Measurements from ENCODE around the gene HSDL2. TPM values are rescaled to one million over a fixed set of nuclear protein-coding genes. Genes with fewer than 3 reads are reported as not detected.
"Not testable (repeated sequence)": the region's sequence is repeated elsewhere in the genome, so short reads cannot be mapped to it uniquely, and the experiment has no call there.

Gene HSDL2
- total RNA-seq, 2 experiments from 2014 or later, result 24.8 to 26.3 TPM

DNA sequence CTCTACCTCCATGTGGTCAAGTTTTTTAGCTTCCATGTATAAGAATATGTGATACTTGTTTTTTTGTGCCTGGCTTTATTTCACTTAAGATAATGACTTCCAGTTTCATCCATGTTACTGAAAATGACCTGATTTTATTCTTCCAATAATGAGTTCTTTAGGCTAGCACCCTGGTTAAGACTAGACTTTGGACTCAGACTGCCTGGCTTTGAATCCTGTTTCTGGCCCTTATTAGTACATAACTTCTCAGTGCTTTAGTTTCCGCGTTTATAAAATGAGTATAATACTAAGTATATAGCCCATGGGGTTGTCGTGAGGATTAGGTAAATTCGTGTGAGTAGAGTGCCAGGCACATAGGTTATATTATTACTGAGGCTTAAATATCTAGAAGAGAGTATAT lies 125.2 kb downstream of the HSDL2 start:
- intact Hi-C loops (cut with micrococcal nuclease), result no loop called here
- H3K36me3 Mint-ChIP-seq, result no peaks in the 10 kb centered on the region
- no peak overlapping the region for H3K4me3 Mint-ChIP-seq
- CTCF ChIA-PET, result interaction anchor here (0.8 kb wide), 1 partner anchor 59 kb away, joined by 4 read pairs; no protein-coding TSS in a partner anchor
- DNase-seq, result no peak
- no peaks in the 10 kb centered on the region for H3K9me3 Mint-ChIP-seq
- H3K4me1 Mint-ChIP-seq (ENCODE audit: low read depth), result no peaks in the 10 kb centered on the region
- H3K27me3 Mint-ChIP-seq, result no peaks in the 10 kb centered on the region
- H3K27ac Mint-ChIP-seq, result no peak overlapping the region
- POLR2A ChIA-PET, result no interaction called here

DNA sequence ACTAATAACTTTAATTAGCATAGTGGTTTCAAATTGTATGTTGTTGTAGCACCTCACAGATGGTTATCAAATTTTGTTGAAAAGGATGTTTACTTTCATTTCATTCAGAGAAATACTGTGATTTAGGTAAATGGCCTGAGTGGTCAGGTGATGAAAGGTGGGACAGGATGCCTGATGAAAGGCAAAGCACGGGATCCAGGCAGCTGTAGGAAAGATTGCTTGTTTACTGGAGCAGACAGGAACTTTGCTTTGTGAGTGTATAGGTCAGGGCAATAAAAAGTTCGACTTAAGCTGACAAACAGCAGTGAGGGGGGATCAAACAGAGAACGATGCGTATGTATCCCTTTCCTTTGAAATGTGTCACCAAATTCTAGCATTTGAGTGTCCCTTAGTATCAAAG lies 125.7 kb downstream of the HSDL2 start:
- Mint-ChIP-seq H3K27me3 (no peaks in the 10 kb centered on the region), H3K36me3 (no peaks in the 10 kb centered on the region), H3K27ac (no peak overlapping the region), H3K4me3 (no peak overlapping the region), H3K9me3 (no peaks in the 10 kb centered on the region), H3K4me1 (ENCODE audit: low read depth) (no peaks in the 10 kb centered on the region)
- intact Hi-C loops (cut with micrococcal nuclease), result no loop called here
- no peak for DNase-seq
- ChIA-PET POLR2A (no interaction called here), CTCF (interaction anchor here (0.8 kb wide), 1 partner anchor 59 kb away, joined by 4 read pairs; no protein-coding TSS in a partner anchor)

DNA sequence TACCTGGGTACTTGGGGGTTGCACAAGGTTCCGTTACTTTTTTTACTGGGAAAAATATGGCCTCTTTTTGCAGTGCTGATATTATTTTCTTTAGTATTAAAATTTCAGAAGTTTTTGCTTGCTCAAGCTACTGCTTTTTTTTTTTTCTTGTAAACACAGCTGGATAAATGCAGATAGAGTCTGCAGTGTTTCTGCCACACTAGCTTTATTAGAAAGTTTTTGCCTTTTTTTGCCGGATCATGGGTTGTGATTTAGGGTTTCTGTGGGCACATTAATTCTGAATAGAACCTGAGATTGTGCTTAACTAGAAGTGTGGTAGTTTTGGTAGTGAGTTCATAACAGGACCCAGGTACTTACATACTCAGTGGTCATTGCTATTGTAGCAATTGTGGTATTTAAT lies 126.7 kb downstream of the HSDL2 start:
- POLR2A ChIA-PET, result no interaction called here
- Mint-ChIP-seq H3K4me1 (ENCODE audit: low read depth) (no peaks in the 10 kb centered on the region), H3K4me3 (no peak overlapping the region), H3K27ac (no peak overlapping the region), H3K36me3 (no peaks in the 10 kb centered on the region), H3K9me3 (no peaks in the 10 kb centered on the region), H3K27me3 (no peaks in the 10 kb centered on the region)
- no peak for DNase-seq
- intact Hi-C loops (cut with micrococcal nuclease), result no loop called here
- CTCF ChIA-PET, result no interaction called here

- Mint-ChIP-seq H3K27me3 (no peaks in the 10 kb centered on the region), H3K4me1 (ENCODE audit: low read depth) (no peaks in the 10 kb centered on the region)
- POLR2A ChIA-PET, result no interaction called here
These were observed 127.2 kb downstream of the HSDL2 start for GRCh38 chr9:112507001-112507680.

GRCh38 chr9:112508377-112508776 lies 128.5 kb downstream of the HSDL2 start:
- no peaks in the 10 kb centered on the region for H3K27me3 Mint-ChIP-seq
- intact Hi-C loops (cut with micrococcal nuclease), result no loop called here
- no peaks in the 10 kb centered on the region for H3K9me3 Mint-ChIP-seq
- no peak overlapping the region for H3K4me3 Mint-ChIP-seq
- POLR2A ChIA-PET, result no interaction called here
- no peak for DNase-seq
- no peaks in the 10 kb centered on the region for H3K4me1 Mint-ChIP-seq (ENCODE audit: low read depth)
- H3K27ac Mint-ChIP-seq, result no peak overlapping the region
- CTCF ChIA-PET, result no interaction called here
- H3K36me3 Mint-ChIP-seq, result no peaks in the 10 kb centered on the region

More at GRCh38 chr9:112507001-112507680, 127.2 kb downstream of the HSDL2 start:
- intact Hi-C loops (cut with micrococcal nuclease), result no loop called here
- no peak for DNase-seq
- Mint-ChIP-seq H3K4me3 (no peak overlapping the region), H3K27ac (no peak overlapping the region), H3K9me3 (no peaks in the 10 kb centered on the region), H3K36me3 (no peaks in the 10 kb centered on the region)
- CTCF ChIA-PET, result no interaction called here

- POLR2A ChIA-PET, result interaction anchor here (0.7 kb wide), 1 partner anchor 25 kb away, joined by 3 read pairs; no protein-coding TSS in a partner anchor
- H3K27me3 Mint-ChIP-seq; DNase-seq; CTCF ChIA-PET; H3K36me3 Mint-ChIP-seq; H3K4me1 Mint-ChIP-seq (ENCODE audit: low read depth); H3K27ac Mint-ChIP-seq; H3K4me3 Mint-ChIP-seq; intact Hi-C loops (cut with micrococcal nuclease); H3K9me3 Mint-ChIP-seq: not testable (repeated sequence)
These were observed 132.5 kb downstream of the HSDL2 start for GRCh38 chr9:112512377-112512776.

DNA sequence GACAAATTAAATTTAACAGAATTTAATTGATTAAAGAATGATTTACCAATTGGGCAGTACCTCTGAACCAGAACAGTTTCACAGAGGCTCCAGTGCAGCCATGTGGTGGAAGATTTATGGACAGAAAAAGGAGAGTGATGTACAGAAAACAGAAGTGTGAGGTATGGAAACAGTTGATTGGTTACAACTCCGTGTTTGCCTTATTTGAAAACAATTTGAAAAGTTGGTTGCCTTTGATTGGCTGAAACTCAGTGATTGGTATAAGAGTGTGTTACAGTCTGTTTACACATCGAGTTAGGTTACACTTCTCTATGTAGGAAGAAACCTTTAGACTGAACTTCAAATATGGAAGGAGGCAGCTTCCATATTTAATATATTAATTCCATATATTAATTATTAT lies 136.9 kb downstream of the HSDL2 start:
- Mint-ChIP-seq H3K27me3 (no peaks in the 10 kb centered on the region), H3K27ac (no peak overlapping the region), H3K4me1 (ENCODE audit: low read depth) (no peaks in the 10 kb centered on the region), H3K9me3 (no peaks in the 10 kb centered on the region), H3K36me3 (no peaks in the 10 kb centered on the region), H3K4me3 (no peak overlapping the region)
- DNase-seq, result no peak
- CTCF ChIA-PET, result no interaction called here
- intact Hi-C loops (cut with micrococcal nuclease), result no loop called here
- POLR2A ChIA-PET, result no interaction called here

GRCh38 chr9:112520069-112520468 lies 140.2 kb downstream of the HSDL2 start:
- intact Hi-C loops (cut with micrococcal nuclease), result no loop called here
- ChIA-PET CTCF (no interaction called here), POLR2A (no interaction called here)
- H3K4me1 Mint-ChIP-seq (ENCODE audit: low read depth), result no peaks in the 10 kb centered on the region
- no peaks in the 10 kb centered on the region for H3K9me3 Mint-ChIP-seq
- no peak overlapping the region for H3K4me3 Mint-ChIP-seq
- H3K27me3 Mint-ChIP-seq, result no peaks in the 10 kb centered on the region
- H3K36me3 Mint-ChIP-seq, result no peaks in the 10 kb centered on the region
- no peak overlapping the region for H3K27ac Mint-ChIP-seq
- DNase-seq, result no peak

DNA sequence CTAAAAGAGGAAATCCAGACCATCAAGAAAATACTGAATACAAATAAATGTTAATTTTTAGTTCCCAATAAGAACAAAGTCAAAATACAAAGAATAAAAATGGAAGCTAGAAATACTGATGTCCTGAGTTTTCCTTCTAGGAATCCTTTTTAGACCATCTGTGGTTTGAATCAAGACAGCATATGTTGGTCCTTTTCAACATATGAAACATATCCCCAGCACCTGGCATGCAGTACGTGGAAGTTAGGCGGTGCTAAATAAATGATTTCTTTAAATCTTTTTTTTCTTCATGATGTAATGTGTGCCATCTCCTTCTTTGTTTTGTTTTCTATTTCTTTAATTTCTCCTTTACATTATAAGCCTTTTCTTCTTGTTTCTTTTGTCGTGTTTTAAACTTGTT lies 140.7 kb downstream of the HSDL2 start:
- Mint-ChIP-seq H3K36me3 (no peaks in the 10 kb centered on the region), H3K9me3 (no peaks in the 10 kb centered on the region), H3K27me3 (no peaks in the 10 kb centered on the region), H3K27ac (no peak overlapping the region), H3K4me1 (ENCODE audit: low read depth) (no peaks in the 10 kb centered on the region), H3K4me3 (no peak overlapping the region)
- POLR2A ChIA-PET, result no interaction called here
- CTCF ChIA-PET, result no interaction called here
- intact Hi-C loops (cut with micrococcal nuclease), result no loop called here
- DNase-seq, result no peak

Other genes with a start within 250 kb of the HSDL2 start
- gene SUSD1, start 204.8 kb upstream of the HSDL2 start, total RNA-seq, result 1 to 10 TPM; 3.2 to 3.6 TPM
- 10 to 100 TPM; 87.2 to 92.3 TPM for gene PTBP3, start 46.5 kb upstream of the HSDL2 start, total RNA-seq
- gene KIAA1958, start 106.7 kb downstream of the HSDL2 start, total RNA-seq, result 1 to 10 TPM; 6.1 to 6.5 TPM

Measured in activated CD4-positive, alpha-beta memory T cell treated with anti-CD3 and anti-CD28 coated beads for 36 hours (primary cell).